Cardiac muscle cell (in vitro differentiated cells and primary cell): ENCODE data around the gene PACSIN2. TPM values are rescaled to one million over a fixed set of nuclear protein-coding genes. Genes with fewer than 3 reads are reported as not detected.

Experiments
- DNase-seq, 2 donors: peaks; one replicate each; pipeline versions ENCODE4 v3.0.0 to v3.0.0-alpha.2; 2010 to 2017; ENCODE audit warnings: low read depth in 1 of 2, low spot score in 1 of 2
- H3K27ac ChIP-seq: fragments of 200-600 bp; sonication (generic); 2 replicates; pipeline ENCODE4 v1.5.1; 2016
- H3K27me3 ChIP-seq: fragments of 200-600 bp; sonication (generic); 2 replicates; pipeline ENCODE4 v1.6.0; 2016; ENCODE audit warnings: control low read depth
- H3K36me3 ChIP-seq: fragments of 200-600 bp; sonication (generic); 2 replicates; pipeline ENCODE4 v1.5.1; 2016; ENCODE audit warnings: control low read depth
- H3K4me1 ChIP-seq: fragments of 200-600 bp; sonication (generic); 2 replicates; pipeline ENCODE4 v1.8.1; 2017; ENCODE audit warnings: low read depth, mild to moderate bottlenecking, mixed run types
- H3K4me3 ChIP-seq: fragments of 200-600 bp; sonication (generic); 2 replicates; pipeline ENCODE4 v1.5.1; 2016; ENCODE audit warnings: mild to moderate bottlenecking
- H3K9me3 ChIP-seq: fragments of 200-600 bp; sonication (generic); 2 replicates; pipeline ENCODE4 v1.5.1; 2017; ENCODE audit warnings: low read depth, mild to moderate bottlenecking, control low read depth
- polyA plus RNA-seq: library from polyadenylated mRNA; unstranded; fragments of >200 nt; fragmentation: Nextera tagmentation; extraction: Ambion mirVana; gene quantifications from 2 replicates; pipeline ENCODE4 v1.2.1, GENCODE V29; 2016
- total RNA-seq: library from RNA; depleted of rRNA; stranded (reverse); fragments of >200 nt; gene quantifications from 2 replicates; pipeline ENCODE4 v1.2.3, GENCODE V29; 2016
- TF ChIP-seq, protein P1 (sequence below): IDR thresholded peaks from 2 replicates; pipeline ENCODE4 v1.5.1; 2012; ENCODE audit warnings: low read depth, mild to moderate bottlenecking, low read length

PACSIN2 gene
- total and polyA plus RNA-seq, 2 experiments from 2014 or later: 67.7 to 70.5 TPM

DNA sequence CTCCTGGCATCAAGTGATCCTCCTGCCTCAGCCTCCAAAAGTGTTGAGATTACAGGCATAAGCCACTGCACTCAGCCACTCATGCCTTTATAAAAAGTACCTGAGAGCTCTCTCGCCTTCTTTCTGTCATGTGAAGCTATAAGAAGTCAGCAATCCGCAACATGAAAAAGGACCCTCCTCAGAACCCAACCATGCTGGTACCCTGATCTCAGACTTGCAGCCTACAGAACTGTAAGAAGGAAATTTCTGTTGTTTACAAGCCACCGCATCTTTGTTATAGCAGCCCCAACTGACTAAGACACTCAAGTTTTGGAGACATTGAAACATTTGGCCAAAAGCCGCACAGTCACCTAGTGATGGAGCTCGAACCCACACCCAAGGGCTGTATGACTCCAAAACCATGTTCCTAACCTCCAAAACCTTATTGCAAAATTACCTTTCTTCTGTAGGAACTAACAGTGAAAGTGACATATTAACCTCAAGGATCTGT is 8.9 kb downstream of the PACSIN2 start:
- Histone ChIP-seq H3K4me3 (no peak overlapping the region), H3K27me3 (no peaks in the 10 kb centered on the region), H3K9me3 (no peaks in the 10 kb centered on the region), H3K4me1 (peaks cover 29% of the 10 kb centered on the region), H3K27ac (no peak overlapping the region), H3K36me3 (no peaks in the 10 kb centered on the region)
- TF ChIP-seq, protein P1, sequence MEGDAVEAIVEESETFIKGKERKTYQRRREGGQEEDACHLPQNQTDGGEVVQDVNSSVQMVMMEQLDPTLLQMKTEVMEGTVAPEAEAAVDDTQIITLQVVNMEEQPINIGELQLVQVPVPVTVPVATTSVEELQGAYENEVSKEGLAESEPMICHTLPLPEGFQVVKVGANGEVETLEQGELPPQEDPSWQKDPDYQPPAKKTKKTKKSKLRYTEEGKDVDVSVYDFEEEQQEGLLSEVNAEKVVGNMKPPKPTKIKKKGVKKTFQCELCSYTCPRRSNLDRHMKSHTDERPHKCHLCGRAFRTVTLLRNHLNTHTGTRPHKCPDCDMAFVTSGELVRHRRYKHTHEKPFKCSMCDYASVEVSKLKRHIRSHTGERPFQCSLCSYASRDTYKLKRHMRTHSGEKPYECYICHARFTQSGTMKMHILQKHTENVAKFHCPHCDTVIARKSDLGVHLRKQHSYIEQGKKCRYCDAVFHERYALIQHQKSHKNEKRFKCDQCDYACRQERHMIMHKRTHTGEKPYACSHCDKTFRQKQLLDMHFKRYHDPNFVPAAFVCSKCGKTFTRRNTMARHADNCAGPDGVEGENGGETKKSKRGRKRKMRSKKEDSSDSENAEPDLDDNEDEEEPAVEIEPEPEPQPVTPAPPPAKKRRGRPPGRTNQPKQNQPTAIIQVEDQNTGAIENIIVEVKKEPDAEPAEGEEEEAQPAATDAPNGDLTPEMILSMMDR: no peak
- no peak for DNase-seq

DNA sequence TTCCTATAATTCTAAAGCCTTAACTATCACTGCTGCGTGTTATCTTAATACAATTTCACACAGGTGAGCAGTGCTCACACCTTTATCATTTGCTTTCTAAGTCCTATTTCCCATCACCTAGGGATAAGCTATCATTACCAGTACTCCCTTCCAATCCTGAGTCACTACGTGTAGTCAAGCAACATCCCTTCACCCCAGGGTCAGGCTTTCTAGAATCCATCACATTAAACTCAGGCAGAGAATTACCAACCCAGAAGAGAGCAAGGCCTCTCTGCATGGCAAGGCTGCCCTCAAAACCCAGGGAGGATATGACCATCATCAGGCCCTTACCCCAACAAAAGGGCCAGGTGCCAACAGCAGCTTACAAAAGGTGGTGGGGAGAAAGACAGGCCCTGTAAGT is 9.8 kb downstream of the PACSIN2 start:
- Histone ChIP-seq H3K27ac (no peak overlapping the region), H3K9me3 (no peaks in the 10 kb centered on the region), H3K4me3 (no peak overlapping the region), H3K4me1 (peaks cover 37% of the 10 kb centered on the region), H3K27me3 (no peaks in the 10 kb centered on the region), H3K36me3 (no peaks in the 10 kb centered on the region)
- no peak for DNase-seq
- TF ChIP-seq, protein P1: no peak

DNA sequence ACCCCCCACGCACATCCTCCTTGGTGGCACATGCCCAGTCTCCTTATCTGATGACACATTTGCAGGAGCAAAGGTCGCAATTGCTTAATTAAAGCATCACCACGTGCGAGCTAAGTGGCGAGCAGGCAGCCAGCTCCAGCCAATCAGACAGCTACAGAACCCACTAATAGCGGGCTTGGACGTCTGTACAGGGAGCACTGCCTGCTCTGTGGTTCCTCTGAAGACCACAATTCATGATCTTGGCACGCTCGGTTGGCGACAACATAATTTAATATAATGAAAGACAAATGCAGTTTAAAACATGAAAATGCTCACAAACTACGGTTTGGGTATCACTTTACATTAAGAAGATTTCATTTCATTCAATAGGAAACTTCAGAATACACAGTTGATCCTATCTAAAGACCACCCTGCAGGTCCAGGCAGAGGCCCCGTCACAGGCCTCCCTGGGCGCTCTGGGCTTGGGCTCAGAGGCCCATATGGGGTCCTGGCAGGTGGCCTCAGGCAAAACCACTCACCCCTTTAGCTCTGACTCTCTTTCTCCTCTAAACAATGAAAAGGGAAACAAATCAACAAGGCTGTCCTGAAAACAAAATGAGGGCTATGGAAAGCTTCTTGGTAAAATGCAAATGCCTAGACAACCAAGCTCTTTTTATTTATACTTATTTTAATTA is 10.4 kb downstream of the PACSIN2 start:
- TF ChIP-seq, protein P1: no peak
- DNase-seq: peak in 1 of 2 donors; percentile 79
- H3K27me3 ChIP-seq: no peaks in the 10 kb centered on the region
- H3K36me3 ChIP-seq: no peaks in the 10 kb centered on the region
- H3K4me1 ChIP-seq: peaks cover 37% of the 10 kb centered on the region
- H3K9me3 ChIP-seq: no peaks in the 10 kb centered on the region
- H3K27ac ChIP-seq: no peak overlapping the region
- H3K4me3 ChIP-seq: no peak overlapping the region

DNA sequence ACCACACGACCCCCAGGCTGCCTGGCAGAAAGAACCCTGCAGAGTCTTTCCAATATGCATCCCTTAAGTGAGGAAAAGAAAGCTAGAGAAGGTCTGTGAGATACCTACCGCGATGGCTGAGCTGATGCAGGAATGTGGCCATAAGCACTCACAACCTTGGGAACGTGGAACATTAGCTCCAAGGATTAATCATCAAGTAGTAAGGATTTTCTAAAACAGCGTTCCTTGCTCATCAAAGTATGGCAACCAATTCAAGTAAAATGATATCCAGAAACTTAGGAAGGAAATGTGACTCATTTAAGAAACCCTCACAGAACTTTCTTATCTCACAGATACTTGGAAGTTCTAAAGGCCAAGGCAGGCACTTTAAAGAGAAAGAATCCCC is 12.8 kb downstream of the PACSIN2 start:
- Histone ChIP-seq H3K27me3 (no peaks in the 10 kb centered on the region), H3K4me3 (no peak overlapping the region), H3K4me1 (peaks cover 32% of the 10 kb centered on the region), H3K27ac (no peak overlapping the region), H3K36me3 (no peaks in the 10 kb centered on the region), H3K9me3 (no peaks in the 10 kb centered on the region)
- TF ChIP-seq, protein P1: no peak
- peak in 1 of 2 donors; percentile 79 for DNase-seq

DNA sequence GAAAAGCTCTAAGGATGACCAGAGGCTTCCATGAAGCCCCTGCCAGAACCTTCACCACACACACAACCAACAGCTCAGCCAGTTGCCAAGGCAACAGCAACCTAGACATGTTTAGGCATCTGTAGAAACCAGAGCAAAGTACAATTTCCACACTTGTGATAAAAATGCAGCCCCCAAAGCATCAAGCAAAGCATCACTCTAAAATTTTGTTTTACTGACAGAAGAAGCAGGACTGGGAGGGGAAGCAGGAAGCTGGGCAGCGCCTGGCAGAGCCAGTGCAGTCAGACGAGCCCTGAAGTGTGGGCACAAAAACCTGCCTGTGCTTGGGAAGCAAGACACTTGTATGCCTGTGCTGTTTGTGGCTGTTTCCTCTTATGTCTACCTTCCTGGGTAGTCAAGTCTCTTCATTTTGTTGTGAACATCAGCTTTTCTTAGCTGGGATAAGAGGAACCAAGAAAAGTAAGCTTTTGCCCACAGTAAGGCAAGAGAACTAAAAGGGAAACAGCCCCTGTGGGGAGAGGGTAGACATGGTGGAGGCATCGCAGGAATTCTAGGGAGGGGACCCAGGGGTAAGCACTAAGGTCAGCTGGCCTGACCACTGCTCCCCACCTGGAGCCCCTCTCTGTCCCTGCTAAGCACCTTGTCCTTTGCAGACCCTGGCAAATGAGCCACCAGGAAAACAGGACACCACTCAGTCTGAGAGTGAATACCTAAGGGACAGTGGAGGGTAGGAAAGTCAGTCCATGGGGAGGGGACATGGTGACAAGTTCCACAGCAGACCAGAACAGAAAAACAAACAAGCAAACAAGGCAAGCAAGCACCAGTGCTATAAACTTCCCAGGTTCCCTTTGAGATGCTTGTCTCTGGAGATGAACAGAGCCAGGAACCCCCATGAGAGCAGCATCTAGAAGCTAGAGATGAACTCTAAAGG is 13.4 kb downstream of the PACSIN2 start:
- TF ChIP-seq, protein P1: no peak
- DNase-seq: peak in 1 of 2 donors; percentile 67
- Histone ChIP-seq H3K4me1 (peaks cover 32% of the 10 kb centered on the region), H3K27me3 (no peaks in the 10 kb centered on the region), H3K27ac (no peak overlapping the region), H3K4me3 (no peak overlapping the region), H3K9me3 (no peaks in the 10 kb centered on the region), H3K36me3 (no peaks in the 10 kb centered on the region)
